ENCODE measurements around the gene PEA15.

PEA15 gene

GRCh38 chr1:160194737-160195059, 10.5 kb upstream of the PEA15 start:
- peaks cover 4% of the 10 kb centered on the region for H3K4me1 ChIP-seq
- no peaks in the 10 kb centered on the region for H3K79me2 ChIP-seq
- no peak overlapping the region for H3K4me2 ChIP-seq (ENCODE audit: low read length)
- no peak overlapping the region for H3K27ac ChIP-seq
- TF ChIP-seq, protein P1, sequence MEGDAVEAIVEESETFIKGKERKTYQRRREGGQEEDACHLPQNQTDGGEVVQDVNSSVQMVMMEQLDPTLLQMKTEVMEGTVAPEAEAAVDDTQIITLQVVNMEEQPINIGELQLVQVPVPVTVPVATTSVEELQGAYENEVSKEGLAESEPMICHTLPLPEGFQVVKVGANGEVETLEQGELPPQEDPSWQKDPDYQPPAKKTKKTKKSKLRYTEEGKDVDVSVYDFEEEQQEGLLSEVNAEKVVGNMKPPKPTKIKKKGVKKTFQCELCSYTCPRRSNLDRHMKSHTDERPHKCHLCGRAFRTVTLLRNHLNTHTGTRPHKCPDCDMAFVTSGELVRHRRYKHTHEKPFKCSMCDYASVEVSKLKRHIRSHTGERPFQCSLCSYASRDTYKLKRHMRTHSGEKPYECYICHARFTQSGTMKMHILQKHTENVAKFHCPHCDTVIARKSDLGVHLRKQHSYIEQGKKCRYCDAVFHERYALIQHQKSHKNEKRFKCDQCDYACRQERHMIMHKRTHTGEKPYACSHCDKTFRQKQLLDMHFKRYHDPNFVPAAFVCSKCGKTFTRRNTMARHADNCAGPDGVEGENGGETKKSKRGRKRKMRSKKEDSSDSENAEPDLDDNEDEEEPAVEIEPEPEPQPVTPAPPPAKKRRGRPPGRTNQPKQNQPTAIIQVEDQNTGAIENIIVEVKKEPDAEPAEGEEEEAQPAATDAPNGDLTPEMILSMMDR (IDR thresholded peaks at IDR 0.05) = no peak
- H3K9me3 ChIP-seq (ENCODE audit: control insufficient read depth, low read length) = no peaks in the 10 kb centered on the region
- no peak overlapping the region for H3K9ac ChIP-seq
- no peaks in the 10 kb centered on the region for H3K36me3 ChIP-seq (ENCODE audit: control insufficient read depth, insufficient read depth, low read length)
- no peak overlapping the region for H2AFZ ChIP-seq
- no peak overlapping the region for H3K4me3 ChIP-seq (ENCODE audit: low read depth, low read length)
- H3K27me3 ChIP-seq (ENCODE audit: control insufficient read depth, insufficient read depth, low read length) = no peaks in the 10 kb centered on the region

- no peaks in the 10 kb centered on the region for H3K27me3 ChIP-seq (ENCODE audit: control insufficient read depth, insufficient read depth, low read length)
- no peak overlapping the region for H3K27ac ChIP-seq
- H3K4me1 ChIP-seq = peaks cover 4% of the 10 kb centered on the region
- H3K4me2 ChIP-seq (ENCODE audit: low read length) = no peak overlapping the region
- no peaks in the 10 kb centered on the region for H3K9me3 ChIP-seq (ENCODE audit: control insufficient read depth, low read length)
- H3K79me2 ChIP-seq = no peaks in the 10 kb centered on the region
- H3K36me3 ChIP-seq (ENCODE audit: control insufficient read depth, insufficient read depth, low read length) = no peaks in the 10 kb centered on the region
- no peak overlapping the region for H2AFZ ChIP-seq
- H3K4me3 ChIP-seq (ENCODE audit: low read depth, low read length) = no peak overlapping the region
- no peak overlapping the region for H3K9ac ChIP-seq
- TF ChIP-seq, protein P1 (IDR thresholded peaks at IDR 0.05) = no peak
Observed at GRCh38 chr1:160196143-160196542, 9.0 kb upstream of the PEA15 start.

DNA sequence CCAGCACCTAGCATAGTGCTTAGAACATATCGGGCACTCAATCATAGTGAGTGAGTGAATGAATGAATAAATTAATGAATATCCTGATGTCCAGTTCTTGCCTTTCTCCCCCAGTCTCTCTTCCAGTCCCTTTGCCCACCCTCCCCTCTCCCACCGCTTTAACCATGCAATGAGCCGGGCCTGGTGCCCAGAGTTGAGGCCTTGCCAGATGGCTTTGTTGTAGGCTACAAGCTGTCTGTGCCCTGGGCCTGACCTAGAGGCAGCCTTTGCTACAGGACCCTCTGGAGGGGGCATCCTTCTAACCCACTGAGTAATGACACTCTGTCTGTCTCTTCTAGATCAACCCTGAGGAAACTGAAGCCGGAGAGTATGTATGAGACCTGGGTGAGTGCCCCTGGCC, 8.0 kb upstream of the PEA15 start:
- Histone ChIP-seq H3K36me3 (ENCODE audit: control insufficient read depth, insufficient read depth, low read length) (no peaks in the 10 kb centered on the region), H3K27ac (no peak overlapping the region), H2AFZ (no peak overlapping the region), H3K9me3 (ENCODE audit: control insufficient read depth, low read length) (no peaks in the 10 kb centered on the region), H3K4me3 (ENCODE audit: low read depth, low read length) (no peak overlapping the region), H3K4me2 (ENCODE audit: low read length) (no peak overlapping the region), H3K9ac (no peak overlapping the region), H3K27me3 (ENCODE audit: control insufficient read depth, insufficient read depth, low read length) (no peaks in the 10 kb centered on the region), H3K79me2 (no peaks in the 10 kb centered on the region), H3K4me1 (peaks cover 4% of the 10 kb centered on the region)
- TF ChIP-seq, protein P1 (IDR thresholded peaks at IDR 0.05) = no peak

GRCh38 chr1:160200786-160201185, 4.4 kb upstream of the PEA15 start:
- H3K4me1 ChIP-seq = peaks cover 2% of the 10 kb centered on the region
- no peaks in the 10 kb centered on the region for H3K79me2 ChIP-seq
- H3K9ac ChIP-seq = no peak overlapping the region
- TF ChIP-seq, protein P1 (IDR thresholded peaks at IDR 0.05) = no peak
- H3K36me3 ChIP-seq (ENCODE audit: control insufficient read depth, insufficient read depth, low read length) = no peaks in the 10 kb centered on the region
- no peak overlapping the region for H3K4me2 ChIP-seq (ENCODE audit: low read length)
- no peaks in the 10 kb centered on the region for H3K9me3 ChIP-seq (ENCODE audit: control insufficient read depth, low read length)
- H3K27me3 ChIP-seq (ENCODE audit: control insufficient read depth, insufficient read depth, low read length) = no peaks in the 10 kb centered on the region
- no peak overlapping the region for H3K27ac ChIP-seq
- H3K4me3 ChIP-seq (ENCODE audit: low read depth, low read length) = no peak overlapping the region
- H2AFZ ChIP-seq = no peak overlapping the region

DNA sequence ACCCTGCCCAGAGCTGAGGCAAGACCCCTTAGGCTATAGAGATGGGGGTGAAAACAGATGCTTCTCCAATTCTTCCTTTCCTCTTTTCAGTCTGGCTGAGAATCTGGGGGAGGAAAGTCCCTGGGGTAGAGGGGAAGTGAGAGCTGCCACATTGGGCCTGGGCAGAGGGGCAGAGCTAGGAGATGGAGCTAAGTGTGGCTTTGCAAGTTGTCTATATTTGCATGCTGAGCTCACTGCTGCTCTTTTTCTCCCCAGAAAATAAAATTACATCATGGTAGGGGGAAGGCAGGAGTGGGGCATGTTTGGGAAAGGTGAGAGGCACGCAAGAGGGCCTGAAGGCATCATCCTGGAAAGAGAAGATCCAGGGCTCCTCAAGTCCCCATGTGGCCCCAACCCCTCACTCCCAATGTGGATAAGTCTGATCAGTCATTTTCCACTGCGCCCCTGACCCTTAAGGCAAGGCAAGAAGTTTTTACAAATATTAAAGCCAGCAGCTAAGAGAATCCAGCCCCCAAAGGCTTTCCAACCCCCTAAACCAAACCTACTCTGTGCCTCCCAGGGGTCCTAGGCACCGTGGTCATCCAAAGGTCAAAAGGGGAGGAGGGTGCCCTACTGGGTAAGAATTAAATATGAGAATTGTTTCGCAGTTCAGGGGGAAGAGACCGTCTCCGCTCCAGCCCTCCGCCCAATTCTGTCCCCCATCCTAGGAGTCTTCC, 500 bp upstream of the PEA15 start:
- TF ChIP-seq, protein P1 (IDR thresholded peaks at IDR 0.05) = no peak
- no peak overlapping the region for H3K9ac ChIP-seq
- no peaks in the 10 kb centered on the region for H3K9me3 ChIP-seq (ENCODE audit: control insufficient read depth, low read length)
- H3K4me2 ChIP-seq (ENCODE audit: low read length) = no peak overlapping the region
- peak overlapping the region; percentile 49 for H3K27ac ChIP-seq
- no peaks in the 10 kb centered on the region for H3K36me3 ChIP-seq (ENCODE audit: control insufficient read depth, insufficient read depth, low read length)
- H3K27me3 ChIP-seq (ENCODE audit: control insufficient read depth, insufficient read depth, low read length) = no peaks in the 10 kb centered on the region
- H3K4me3 ChIP-seq (ENCODE audit: low read depth, low read length) = no peak overlapping the region
- H3K4me1 ChIP-seq = peaks cover 2% of the 10 kb centered on the region
- peaks cover under 1% of the 10 kb centered on the region for H3K79me2 ChIP-seq
- peak overlapping the region; percentile 62 for H2AFZ ChIP-seq

All from parathyroid adenoma (tissue), 2 donors.